Measurements from ENCODE around the gene NAGK. TPM values are rescaled to one million over a fixed set of nuclear protein-coding genes. Genes with fewer than 3 reads are reported as not detected.

NAGK gene
- total RNA-seq (2011; cell fraction: chromatin; rRNA removed; ENCODE audit: low replicate concordance), result 47.5 and 82.4 TPM in 2 replicates
- total RNA-seq (2011; cell fraction: nucleolus; rRNA removed), result 40.3 and 50.5 TPM in 2 replicates
- total RNA-seq (2011; cell fraction: nucleoplasm; rRNA removed), result 48.0 and 59.6 TPM in 2 replicates
- total RNA-seq (2014; rRNA removed) (8.9 and 11.1 TPM in 2 replicates), total RNA-seq (2014; rRNA removed; fragmentation: Illumina TruSeq; extraction: Trizol) (4.3 and 7.3 TPM in 2 replicates), total RNA-seq (2015; rRNA removed; fragmentation: Illumina TruSeq; extraction: Trizol) (10.2 and 10.7 TPM in 2 replicates), total RNA-seq (2021) (8.8 and 14.9 TPM in 2 replicates), polyA plus RNA-seq (2011; rRNA removed) (9.1 and 11.7 TPM in 2 replicates), polyA plus RNA-seq (2014; fragmentation: Illumina TruSeq; extraction: Trizol) (8.8 and 9.4 TPM in 2 replicates), polyA plus RNA-seq (2014; fragmentation: Nextera tagmentation; extraction: Ambion mirVana) (10 to 100 TPM in 1 of 2 experiments, 1 to 10 TPM in 1; 4.9 to 10.6 TPM), polyA plus RNA-seq (2014; rRNA removed) (13.4 and 18.6 TPM in 2 replicates), polyA minus RNA-seq (2011; rRNA and poly(A)+ RNA removed) (10.1 and 10.7 TPM in 2 replicates), Bru-seq, nascent RNA (percentile 63 among the genes with signal in this experiment), BruChase-seq, experiment 1, labeled RNA remaining after a 2-hour chase (percentile 57 among the genes with signal in this experiment), BruChase-seq, experiment 2, labeled RNA remaining after a 6-hour chase (percentile 57 among the genes with signal in this experiment)
- polyA plus RNA-seq (2011; cell fraction: cytosol; rRNA removed), result 10.4 and 14.7 TPM in 2 replicates
- polyA plus RNA-seq (2011; cell fraction: nucleus; rRNA removed), result 38.4 and 51.1 TPM in 2 replicates
- 21.2 and 42.3 TPM in 2 replicates for polyA plus RNA-seq (2012)
- polyA minus RNA-seq (2011; cell fraction: cytosol; rRNA and poly(A)+ RNA removed), result 5.2 and 5.5 TPM in 2 replicates
- polyA minus RNA-seq (2011; cell fraction: nucleus; rRNA and poly(A)+ RNA removed), result 15.9 and 16.9 TPM in 2 replicates
- long read RNA-seq, experiment 1, transcript NAGK-229 (10 exons, 1,801 nt), result major isoform, 12 of 17 reads
- long read RNA-seq, experiment 1, partial matches to known transcripts, result 0 of 17 reads
- long read RNA-seq, experiment 1, other reads (novel, unspliced or antisense), result 5 of 17 reads
- long read RNA-seq, experiment 2, partial matches to known transcripts, result 3 of 13 reads
- long read RNA-seq, experiment 2, other reads (novel, unspliced or antisense), result 5 of 13 reads
- long read RNA-seq, experiment 3, transcript NAGK-229 (10 exons, 1,801 nt), result major isoform, 5 of 7 reads
- long read RNA-seq, experiment 3, partial matches to known transcripts, result 0 of 7 reads
- long read RNA-seq, experiment 3, other reads (novel, unspliced or antisense), result 2 of 7 reads

- Histone ChIP-seq H3K27ac (ENCODE audit: extremely low read depth, low read depth, low read length) (peak within 1 kb of the TSS; percentile 85), H3K4me2 (ENCODE audit: insufficient read depth, low read length) (peak within 1 kb of the TSS; percentile 92), H3K4me1 (replicated peaks in 1 of 2; ENCODE audit: control insufficient read depth in 2 of 2, insufficient read depth in 2 of 2, low read length in 2 of 2) (peaks cover 26 to 35% of the 10 kb centered on the region in 2 experiments), H3K9me3 (replicated peaks; ENCODE audit: control insufficient read depth, insufficient read depth, low read depth, low read length) (no peaks in the 10 kb centered on the region), H3K9me1 (ENCODE audit: control insufficient read depth, insufficient read depth, low read length) (peaks cover under 1% of the 10 kb centered on the region), H3K4me3 (peak within 1 kb of the TSS; percentile 53), H3K9ac (ENCODE audit: insufficient read depth in 1 of 2, low read depth in 2 of 2, low read length in 2 of 2) (peak within 1 kb of the TSS; percentile 76 to 91), H3K79me2 (ENCODE audit: control insufficient read depth, insufficient read depth, low read length) (peaks cover 10% of the 10 kb centered on the region; the same call in 2 of the 3 replicates), H2AFZ (ENCODE audit: low read depth, low read length) (peak within 1 kb of the TSS; percentile 99), H3K36me3 (ENCODE audit: control insufficient read depth, insufficient read depth, low read length) (peaks cover 2% of the 10 kb centered on the region; the same call in 2 of the 3 replicates), H3K27me3 (ENCODE audit: control insufficient read depth in 2 of 2, insufficient read depth in 2 of 2, low read length in 2 of 2) (no peaks in the 10 kb centered on the region), H4K20me1 (replicated peaks; ENCODE audit: control insufficient read depth, insufficient read depth, low read length) (0 out of 2 replicates have a peak, but pooled peaks cover 3% of the 10 kb centered on the region)
- WGBS (ENCODE audit: insufficient coverage, low coverage, missing lambda C conversion rate), result under 1% methylated on average over 62 of the region's 66 CpGs
- peak; percentile 96 to 99 (median 98) for DNase-seq (ENCODE audit: extremely low read depth in 1 of 4, low spot score in 3 of 4)
- CTCF ChIA-PET (ENCODE audit: low intra/inter-chr PET ratio), result no interaction called here
- POLR2A ChIA-PET, result interaction anchor here (0.6 to 1.2 kb wide), 7 partner anchors 8 to 182 kb away, joined by 3 to 4 read pairs (median 3); no protein-coding TSS in a partner anchor
- intact Hi-C loops (cut with micrococcal nuclease) (loop anchor here (2.0 to 5.0 kb wide), 2 partner anchors 62 to 384 kb away; partner anchors contain the start of genes DYSF, MCEE and MPHOSPH10), in situ Hi-C loops (cut with MboI) (no loop called here)
- ATAC-seq, result peak; percentile 92
- FAIRE-seq, result peak; percentile 86
- BruUV-seq (replicated peaks), result TSS peak; percentile 75
- TF ChIP-seq ZNF77 (CRISPR knock-in tag; IDR thresholded peaks at IDR 0.05), result no peak
- TF ChIP-seq TFAP4 (CRISPR knock-in tag; IDR thresholded peaks at IDR 0.05; ENCODE audit: borderline replicate concordance), result peak; percentile 100
- TF ChIP-seq TFE3 (CRISPR knock-in tag; IDR thresholded peaks at IDR 0.05), result peak; percentile 46; the same call in 1 of the 2 replicates
- no peak for TF ChIP-seq ZNF609 (CRISPR knock-in tag; IDR thresholded peaks at IDR 0.05; ENCODE audit: borderline replicate concordance)
- TF ChIP-seq MYBL2 (IDR thresholded peaks at IDR 0.05; ENCODE audit: low read depth), result no peak
- no peak for TF ChIP-seq MYBL2 (CRISPR knock-in tag; IDR thresholded peaks at IDR 0.05; ENCODE audit: borderline replicate concordance)
Observed at GRCh38 chr2:71068218-71069035, at the start of gene NAGK. Gene NAGK, plus strand, starts transcription at chr2:71068648. Its CDS starts 36 bp downstream, at chr2:71068684.

Data from K562 (cell line).